ENCODE data around the gene TWIST2. TPM values are rescaled to one million over a fixed set of nuclear protein-coding genes. Genes with fewer than 3 reads are reported as not detected.

The TWIST2 gene
- total RNA-seq, 6 donors from 2014 or later, result 10.5 to 29.3 (median 23.4) TPM

- WGBS, 2 donors, result 86 to 92% methylated on average over 5 to 6 of the region's 6 CpGs
- ATAC-seq (ENCODE audit: low FRiP score in 2 of 2) (no peak), DNase-seq (no peak)
- no peaks in the 10 kb centered on the region for H3K27me3 ChIP-seq
- H3K4me1 ChIP-seq, result no peaks in the 10 kb centered on the region
- no peaks in the 10 kb centered on the region for H3K36me3 ChIP-seq
- no peak for TF ChIP-seq EP300 (IDR thresholded peaks at IDR 0.05)
- TF ChIP-seq POLR2A (IDR thresholded peaks at IDR 0.05), result no peak
- no peak for TF ChIP-seq POLR2AphosphoS5 (IDR thresholded peaks at IDR 0.05)
- no peak for TF ChIP-seq CTCF (IDR thresholded peaks at IDR 0.05)
- H3K27ac ChIP-seq, result no peak overlapping the region
- H3K4me3 ChIP-seq, result no peak overlapping the region
- no peaks in the 10 kb centered on the region for H3K9me3 ChIP-seq
Observed at GRCh38 chr2:238882082-238882755, 34.3 kb downstream of the TWIST2 start.

GRCh38 chr2:238883421-238883901 is 35.6 kb downstream of the TWIST2 start:
- peak in 1 of 2 donors; percentile 20 for ATAC-seq (ENCODE audit: low FRiP score in 2 of 2)
- no peak overlapping the region for H3K4me3 ChIP-seq

GRCh38 chr2:238884122-238884811 is 36.4 kb downstream of the TWIST2 start:
- DNase-seq (peak in 1 of 2 donors; percentile 61), ATAC-seq (ENCODE audit: low FRiP score in 2 of 2) (no peak)
- no peaks in the 10 kb centered on the region for H3K27me3 ChIP-seq
- H3K9me3 ChIP-seq, result no peaks in the 10 kb centered on the region
- no peak overlapping the region for H3K4me3 ChIP-seq
- H3K27ac ChIP-seq, result no peak overlapping the region
- no peak for TF ChIP-seq CTCF (IDR thresholded peaks at IDR 0.05)
- no peak for TF ChIP-seq POLR2A (IDR thresholded peaks at IDR 0.05)
- TF ChIP-seq EP300 (IDR thresholded peaks at IDR 0.05), result no peak
- TF ChIP-seq POLR2AphosphoS5 (IDR thresholded peaks at IDR 0.05), result no peak
- 82 to 87% methylated on average over 9 to 17 of the region's 19 CpGs for WGBS, 2 donors
- no peaks in the 10 kb centered on the region for H3K4me1 ChIP-seq
- no peaks in the 10 kb centered on the region for H3K36me3 ChIP-seq

More at GRCh38 chr2:238883421-238883901, 35.6 kb downstream of the TWIST2 start:
- Histone ChIP-seq H3K36me3 (no peaks in the 10 kb centered on the region), H3K9me3 (no peaks in the 10 kb centered on the region), H3K4me1 (no peaks in the 10 kb centered on the region), H3K27ac (no peak overlapping the region), H3K27me3 (no peaks in the 10 kb centered on the region)
- TF ChIP-seq EP300 (IDR thresholded peaks at IDR 0.05), result no peak
- WGBS, 2 donors, result 78 to 87% methylated on average over 9 of the region's 9 CpGs
- no peak for DNase-seq

GRCh38 chr2:238884812-238885408 is 37.0 kb downstream of the TWIST2 start:
- DNase-seq, result no peak
- peak in 1 of 2 donors; percentile 32 for ATAC-seq (ENCODE audit: low FRiP score in 2 of 2)
- Histone ChIP-seq H3K9me3 (no peaks in the 10 kb centered on the region), H3K36me3 (no peaks in the 10 kb centered on the region), H3K4me1 (no peaks in the 10 kb centered on the region), H3K27me3 (no peaks in the 10 kb centered on the region), H3K4me3 (no peak overlapping the region), H3K27ac (no peak overlapping the region)
- TF ChIP-seq POLR2A (IDR thresholded peaks at IDR 0.05) (no peak), POLR2AphosphoS5 (IDR thresholded peaks at IDR 0.05) (no peak), EP300 (IDR thresholded peaks at IDR 0.05) (no peak), CTCF (IDR thresholded peaks at IDR 0.05) (no peak)
- 88 to 97% methylated on average over 6 to 14 of the region's 14 CpGs for WGBS, 2 donors

- no peak overlapping the region for H3K27ac ChIP-seq
- TF ChIP-seq POLR2A (IDR thresholded peaks at IDR 0.05) (no peak), EP300 (IDR thresholded peaks at IDR 0.05) (no peak), POLR2AphosphoS5 (IDR thresholded peaks at IDR 0.05) (no peak), CTCF (IDR thresholded peaks at IDR 0.05) (no peak)
- H3K4me3 ChIP-seq, result no peak overlapping the region
- no peaks in the 10 kb centered on the region for H3K36me3 ChIP-seq
- ATAC-seq (ENCODE audit: low FRiP score in 2 of 2) (no peak), DNase-seq (no peak)
- H3K9me3 ChIP-seq, result no peaks in the 10 kb centered on the region
- no peaks in the 10 kb centered on the region for H3K27me3 ChIP-seq
- WGBS, 2 donors, result 71 to 76% methylated on average over 7 to 13 of the region's 13 CpGs
- H3K4me1 ChIP-seq, result no peaks in the 10 kb centered on the region
Observed at GRCh38 chr2:238886453-238887094, 38.7 kb downstream of the TWIST2 start.
